Left lobe of liver (tissue), 2 donors: ENCODE measurements around the gene RAD52. TPM values are rescaled to one million over a fixed set of nuclear protein-coding genes. Genes with fewer than 3 reads are reported as not detected.

Experiments
- ATAC-seq: fragments of 200-7000 bp; cut with Tn5 transposase; one replicate; pipeline ENCODE4 v1.9.1; 2020; ENCODE audit warnings: mild to moderate bottlenecking, moderate library complexity
- DNase-seq: peaks from one replicate; pipeline ENCODE4 v3.0.0-alpha.2; 2020; ENCODE audit warnings: low spot score
- total RNA-seq: library from RNA; stranded (reverse); gene quantifications from one replicate; pipeline ENCODE4 v1.2.1, GENCODE V29; 2021
- donor health status: DM: no; HTN: no; CAD: no; lungs with moderate emphysema.
- donor health status: DM: no; HTN: yes; CAD: no.

RAD52 gene
- total RNA-seq, 1 donor from 2014 or later: 9.2 TPM

DNA sequence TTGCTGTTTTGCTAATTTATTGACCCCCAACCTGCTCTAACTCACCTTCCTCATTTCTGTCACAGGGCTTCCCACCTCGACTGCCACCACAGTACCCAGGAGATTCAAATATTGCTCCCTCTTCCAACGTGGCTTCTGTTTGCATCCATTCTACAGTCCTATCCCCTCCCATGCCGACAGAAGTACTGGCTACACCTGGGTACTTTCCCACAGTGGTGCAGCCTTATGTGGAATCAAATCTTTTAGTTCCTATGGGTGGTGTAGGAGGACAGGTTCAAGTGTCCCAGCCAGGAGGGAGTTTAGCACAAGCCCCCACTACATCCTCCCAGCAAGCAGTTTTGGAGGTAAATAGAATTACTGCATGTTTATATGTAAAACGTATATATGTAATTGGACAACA lies 68.8 kb downstream of the RAD52 start:
- ATAC-seq: no peak
- no peak for DNase-seq

- DNase-seq: no peak
Observed at GRCh38 chr12:879641-880040, 69.9 kb downstream of the RAD52 start.

GRCh38 chr12:873954-874353 lies 75.5 kb downstream of the RAD52 start:
- ATAC-seq (peak; percentile 26), DNase-seq (no peak)

More at GRCh38 chr12:879641-880040, 69.9 kb downstream of the RAD52 start:
- ATAC-seq: no peak

DNA sequence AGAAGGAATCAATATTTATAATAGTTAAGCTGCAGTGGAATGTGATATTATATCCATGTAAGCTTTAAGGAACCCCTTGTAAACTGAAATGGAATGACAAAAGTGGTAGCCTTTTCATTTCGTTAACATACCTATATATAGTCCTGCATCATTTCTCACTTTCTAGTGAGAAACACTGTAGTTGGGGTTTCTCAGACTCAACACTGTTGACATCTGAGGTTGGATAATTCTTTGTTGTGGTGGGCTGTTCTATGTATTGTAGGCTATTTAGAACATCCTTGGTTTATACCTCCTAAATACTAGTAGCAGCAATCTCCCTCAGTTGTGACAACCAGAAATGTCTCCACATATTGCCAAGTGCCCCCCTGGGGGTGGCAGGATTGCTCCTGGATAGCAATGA lies 79.1 kb downstream of the RAD52 start:
- DNase-seq (no peak), ATAC-seq (no peak)

DNA sequence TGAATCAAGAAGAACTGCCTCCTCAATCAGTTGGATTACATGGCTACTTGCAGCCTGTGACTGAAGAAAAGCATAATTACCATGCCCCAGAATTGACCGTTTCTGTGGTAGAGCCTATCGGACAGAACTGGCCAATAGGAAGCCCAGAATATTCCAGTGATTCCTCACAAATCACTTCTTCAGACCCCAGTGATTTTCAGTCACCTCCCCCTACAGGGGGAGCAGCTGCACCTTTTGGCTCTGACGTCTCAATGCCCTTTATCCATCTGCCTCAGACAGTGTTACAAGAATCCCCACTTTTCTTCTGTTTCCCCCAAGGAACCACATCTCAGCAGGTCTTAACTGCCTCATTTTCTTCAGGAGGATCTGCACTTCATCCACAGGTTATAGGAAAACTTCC lies 80.8 kb downstream of the RAD52 start:
- no peak for ATAC-seq

GRCh38 chr12:867905-868304 lies 81.6 kb downstream of the RAD52 start:
- no peak for DNase-seq

More for the DNA sequence above, 80.8 kb downstream of the RAD52 start:
- no peak for DNase-seq

DNA sequence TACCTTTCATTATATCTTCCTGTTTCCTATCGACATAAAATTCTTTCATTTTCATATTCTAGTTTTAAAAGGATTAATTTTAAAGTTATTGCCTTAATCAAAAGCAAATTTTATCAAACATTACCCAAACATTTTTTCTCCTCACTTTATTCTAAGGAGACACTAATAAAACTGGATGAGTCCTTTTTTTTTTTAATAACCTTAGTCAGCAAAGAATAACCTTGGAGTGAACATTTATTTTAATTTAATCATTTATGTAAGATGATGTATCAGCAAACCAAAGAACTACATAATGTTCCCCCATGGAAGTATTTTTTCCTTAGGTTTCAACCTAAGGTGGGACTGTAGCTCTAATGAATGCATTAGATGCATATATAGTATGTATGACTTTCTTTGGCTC lies 83.9 kb downstream of the RAD52 start:
- no peak for ATAC-seq
- DNase-seq: no peak

More at GRCh38 chr12:867905-868304, 81.6 kb downstream of the RAD52 start:
- peak; percentile 29 for ATAC-seq

DNA sequence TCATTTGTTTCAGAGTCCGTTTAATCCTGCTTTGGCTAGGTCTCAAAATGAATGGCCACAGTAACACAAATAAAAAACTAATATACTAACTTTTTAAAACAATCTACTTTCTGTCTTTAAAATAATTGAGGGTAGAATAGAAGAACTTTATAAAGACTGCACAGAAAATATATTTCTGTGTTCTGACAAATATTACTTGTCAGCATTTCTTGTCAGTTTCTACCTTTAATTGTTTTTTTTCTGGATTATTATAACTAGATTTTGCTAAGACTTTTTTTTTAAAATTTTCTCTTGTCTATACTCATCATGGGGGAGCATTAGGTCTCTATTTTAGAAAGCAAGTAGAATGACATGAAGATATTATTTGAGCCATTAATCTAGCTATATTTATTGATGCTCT lies 86.2 kb downstream of the RAD52 start:
- DNase-seq (no peak), ATAC-seq (no peak)

- no peak for ATAC-seq
Observed at GRCh38 chr12:862303-862911, 87.1 kb downstream of the RAD52 start.

More at GRCh38 chr12:862303-862911, 87.1 kb downstream of the RAD52 start:
- no peak for DNase-seq

Other genes with a start within 250 kb of the RAD52 start
- 79.9 TPM for gene WNK1, start 197.1 kb downstream of the RAD52 start, total RNA-seq
- gene ERC1, start 41.5 kb upstream of the RAD52 start, total RNA-seq: 27.8 TPM